DMS79 (cell line): ENCODE data around the gene C2CD3.
"Not testable (repeated sequence)": the region's sequence is repeated elsewhere in the genome, so short reads cannot be mapped to it uniquely, and the experiment has no call there.

Source experiments
- DNase-seq: peaks from one replicate; lab custom pipeline; 2025; lab: John Stamatoyannopoulos, UW

The C2CD3 gene

DNA sequence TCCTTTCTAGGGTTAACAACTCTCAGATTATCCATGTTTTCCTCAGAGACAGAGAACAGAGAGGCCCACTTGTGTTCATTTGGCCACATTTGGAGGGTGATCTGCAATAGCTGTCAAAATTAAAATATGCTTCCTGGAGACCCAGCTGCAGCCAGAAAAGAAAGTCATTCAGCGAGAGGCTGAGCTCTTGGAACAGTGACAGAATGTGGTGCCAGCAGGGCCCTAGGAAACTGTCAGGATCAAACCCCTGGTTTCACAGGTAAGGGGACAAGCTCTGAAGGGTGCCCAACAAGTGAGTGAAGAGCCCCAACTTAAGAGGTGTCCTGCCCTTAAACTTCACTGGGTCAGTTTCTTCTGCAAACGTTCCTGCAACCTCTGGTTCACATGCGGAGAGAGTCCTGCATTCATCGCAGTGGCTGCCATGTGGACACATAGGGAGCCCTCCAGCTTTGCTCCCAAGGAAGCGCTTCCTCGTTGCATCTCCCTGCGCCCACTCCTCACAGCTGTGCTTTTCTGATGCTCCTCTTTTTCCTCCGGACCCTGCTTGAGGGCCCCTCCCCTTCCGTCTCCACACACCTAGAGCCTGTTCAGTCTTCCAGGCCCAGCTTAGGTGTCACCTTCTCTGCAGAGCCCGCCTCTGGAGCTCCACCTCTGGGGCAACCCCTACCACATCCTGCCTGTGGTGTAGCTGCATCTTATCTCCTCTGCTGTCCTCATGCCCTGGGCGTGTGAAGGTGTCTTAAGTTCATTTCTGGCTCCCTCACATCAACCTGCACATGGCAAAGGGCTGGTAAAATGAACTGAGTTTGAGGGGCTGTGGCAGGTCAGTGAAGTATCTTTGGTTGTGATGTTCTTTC, 165.8 kb downstream of the C2CD3 start:
- no peak for DNase-seq

DNA sequence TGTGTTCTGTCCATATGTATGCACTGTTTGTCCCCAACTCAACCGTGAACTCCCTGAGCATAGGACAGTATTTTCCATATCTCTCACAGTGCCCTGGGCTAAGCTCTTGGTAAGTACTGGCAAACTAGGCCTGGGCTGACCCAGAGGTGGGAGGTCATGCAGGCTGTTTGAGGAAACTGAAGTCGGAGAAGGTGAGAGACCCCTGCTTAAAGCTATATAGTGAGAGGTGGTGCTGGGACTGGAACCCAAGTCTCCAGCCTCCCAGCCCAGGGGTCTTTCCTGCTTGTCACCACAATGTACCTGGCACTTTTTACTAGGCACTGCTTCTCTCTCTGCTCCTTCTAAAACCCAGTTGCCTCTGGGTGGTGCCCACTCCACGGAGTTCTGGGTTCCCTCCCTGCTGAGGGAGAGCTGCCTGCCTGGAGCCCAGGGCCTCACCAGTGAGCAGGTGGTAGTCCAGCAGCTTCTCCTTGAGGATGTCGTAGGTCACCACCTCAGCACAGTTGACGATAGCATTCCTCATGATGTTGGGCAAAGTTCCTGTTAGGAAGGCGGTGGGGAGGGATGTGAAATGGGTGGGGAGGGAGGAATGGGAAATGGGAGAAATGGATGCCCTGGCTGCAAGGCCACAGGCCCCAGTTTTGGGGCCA, 166.6 kb downstream of the C2CD3 start:
- DNase-seq, result no peak

DNA sequence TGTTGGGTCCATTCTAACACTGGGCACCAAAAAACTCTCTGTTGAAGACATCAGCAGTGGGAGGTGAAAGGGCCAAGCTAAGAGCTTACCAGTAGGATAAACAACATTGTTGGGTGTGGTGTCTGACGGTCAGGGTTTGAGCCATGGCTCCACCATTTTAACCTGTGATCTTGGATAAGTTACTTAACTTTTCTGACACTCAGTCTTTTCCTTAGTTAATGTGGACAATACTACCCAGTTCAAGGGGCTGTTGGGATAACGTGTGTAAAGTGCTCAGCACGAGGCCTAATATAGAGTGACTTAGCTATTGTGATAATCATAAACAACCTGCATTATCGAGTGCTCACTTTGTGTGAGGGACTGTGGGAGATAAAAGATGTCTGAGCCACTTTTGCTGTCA, 168.0 kb downstream of the C2CD3 start:
- no peak for DNase-seq

DNA sequence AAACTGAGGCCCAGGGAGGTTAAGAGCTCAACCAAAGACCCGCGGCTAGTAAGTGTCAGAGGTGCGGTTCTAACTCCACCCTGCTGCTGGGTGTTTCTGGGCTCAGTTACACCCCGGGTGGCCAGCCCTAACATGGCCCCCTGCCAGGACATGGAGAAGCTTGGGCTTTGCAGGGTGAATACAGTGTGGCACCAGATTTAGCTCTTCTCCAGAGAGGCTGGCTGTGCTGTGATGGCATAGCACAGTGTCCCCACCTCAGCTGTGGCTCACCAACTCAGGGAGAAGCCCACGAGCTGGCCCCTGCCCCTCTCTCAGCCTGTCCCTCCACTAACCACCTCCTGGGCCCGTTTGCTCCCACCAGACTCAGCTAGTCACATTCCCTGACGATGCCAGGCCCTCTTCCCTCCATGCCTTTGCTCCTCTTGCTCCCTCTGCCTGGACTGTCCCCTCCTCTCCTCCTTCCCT, 168.9 kb downstream of the C2CD3 start:
- no peak for DNase-seq

DNA sequence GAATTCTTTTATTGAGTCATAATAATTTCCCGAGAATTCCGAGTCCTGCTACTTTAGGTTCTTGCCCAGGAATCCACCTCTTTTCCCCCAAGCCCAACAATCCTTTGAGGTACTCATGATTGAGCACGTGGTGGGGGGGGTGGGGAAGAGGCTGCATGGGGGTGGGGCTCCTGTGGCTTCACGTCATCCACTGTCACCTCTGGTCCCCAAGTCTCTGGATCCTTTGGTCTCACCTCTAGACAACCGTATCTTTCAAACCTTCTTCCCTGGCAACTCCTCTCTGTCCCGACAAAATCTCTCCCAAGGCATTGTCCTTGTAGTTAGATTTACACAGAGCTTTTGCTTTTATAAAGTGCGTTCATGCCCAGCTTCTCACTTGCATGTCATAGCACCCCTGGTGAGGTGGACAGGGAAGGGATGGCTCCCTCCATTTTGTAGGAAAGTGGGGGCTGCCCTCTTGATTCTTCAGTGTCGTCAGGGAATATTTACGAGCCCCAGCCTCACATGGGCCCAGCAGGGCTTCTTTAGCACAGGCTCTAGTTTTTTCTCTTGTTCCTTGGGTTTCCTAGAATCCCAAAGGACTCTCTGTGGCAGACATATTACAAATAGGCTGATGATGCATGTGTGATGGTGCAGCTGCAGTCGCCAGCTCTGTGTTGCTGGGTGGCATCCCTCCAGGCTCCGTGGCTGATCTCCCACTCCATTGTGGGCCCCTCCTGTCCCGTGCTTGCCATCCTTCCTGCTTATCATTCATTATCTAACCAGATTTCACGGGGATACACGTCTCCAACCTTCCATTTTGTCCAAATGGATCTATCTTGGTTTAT, 170.3 kb downstream of the C2CD3 start:
- DNase-seq, result no peak

DNA sequence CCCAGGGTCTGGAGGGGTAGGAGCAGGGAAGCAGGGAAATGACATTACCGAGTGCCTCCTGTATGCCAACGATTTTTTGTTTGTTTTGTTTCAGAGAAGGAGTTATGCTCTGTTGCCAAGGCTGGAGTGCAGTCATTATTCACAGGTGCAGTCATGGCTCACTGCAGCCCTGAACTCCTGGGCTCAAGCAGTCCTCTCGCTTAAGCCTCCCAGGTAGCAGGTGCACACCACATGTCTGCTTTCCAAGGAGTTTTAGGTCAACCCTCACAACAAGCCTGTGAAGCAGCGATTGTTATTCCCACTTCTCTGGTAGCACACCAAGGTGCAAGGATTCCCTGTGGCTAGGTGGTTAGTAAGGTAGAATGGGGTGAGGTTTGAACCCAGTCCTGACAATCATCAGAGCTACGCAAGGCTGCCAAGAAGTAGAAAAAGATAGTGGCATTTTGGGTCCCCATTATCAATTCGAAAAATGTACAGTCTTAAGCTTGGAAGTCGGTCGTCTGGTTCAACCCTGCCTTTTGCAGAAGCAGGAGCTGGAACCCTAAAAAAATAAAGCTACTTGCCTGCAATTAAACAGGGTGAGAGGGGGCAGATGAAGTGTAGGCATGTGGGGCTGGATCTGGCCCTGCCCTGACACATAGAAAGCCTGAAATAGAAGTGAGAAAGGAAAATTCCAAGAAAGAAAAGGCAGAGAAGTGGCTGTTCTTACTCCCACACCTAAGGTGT, 171.1 kb downstream of the C2CD3 start:
- DNase-seq, result peak; percentile 91

DNA sequence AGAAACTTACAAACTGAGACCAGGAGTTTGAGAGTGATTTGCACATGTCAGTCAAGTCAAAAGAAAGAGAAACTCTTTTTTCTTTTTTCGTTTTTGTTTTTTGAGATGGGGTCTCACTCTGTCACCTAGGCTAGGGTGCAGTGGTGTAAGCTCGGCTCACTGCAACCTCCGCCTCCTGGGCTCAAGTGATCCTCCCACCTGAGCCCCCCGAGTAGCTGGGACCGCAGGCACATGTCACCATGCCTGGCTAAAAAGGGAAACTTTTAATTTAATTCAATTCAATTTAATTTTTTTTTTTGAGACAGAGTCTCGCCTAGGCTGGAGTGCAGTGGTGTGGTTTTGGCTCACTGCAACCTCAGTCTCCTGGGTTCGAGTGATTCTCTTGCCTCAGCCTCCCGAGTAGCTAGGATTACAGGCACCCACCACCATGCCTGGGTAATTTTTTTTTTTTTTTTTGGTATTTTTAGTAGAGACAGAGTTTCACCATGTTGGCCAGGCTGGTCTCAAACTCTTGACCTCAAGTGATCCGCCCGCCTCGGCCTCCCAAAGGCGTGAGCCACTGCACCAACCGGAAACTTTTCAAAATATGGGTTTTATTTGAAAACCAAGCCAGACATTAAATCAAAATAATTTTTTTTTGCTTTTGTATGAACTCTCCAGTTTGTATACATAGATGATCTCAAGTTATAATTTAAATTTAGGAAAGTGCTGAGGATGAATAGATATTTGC, 171.8 kb downstream of the C2CD3 start:
- DNase-seq, result no peak

DNA sequence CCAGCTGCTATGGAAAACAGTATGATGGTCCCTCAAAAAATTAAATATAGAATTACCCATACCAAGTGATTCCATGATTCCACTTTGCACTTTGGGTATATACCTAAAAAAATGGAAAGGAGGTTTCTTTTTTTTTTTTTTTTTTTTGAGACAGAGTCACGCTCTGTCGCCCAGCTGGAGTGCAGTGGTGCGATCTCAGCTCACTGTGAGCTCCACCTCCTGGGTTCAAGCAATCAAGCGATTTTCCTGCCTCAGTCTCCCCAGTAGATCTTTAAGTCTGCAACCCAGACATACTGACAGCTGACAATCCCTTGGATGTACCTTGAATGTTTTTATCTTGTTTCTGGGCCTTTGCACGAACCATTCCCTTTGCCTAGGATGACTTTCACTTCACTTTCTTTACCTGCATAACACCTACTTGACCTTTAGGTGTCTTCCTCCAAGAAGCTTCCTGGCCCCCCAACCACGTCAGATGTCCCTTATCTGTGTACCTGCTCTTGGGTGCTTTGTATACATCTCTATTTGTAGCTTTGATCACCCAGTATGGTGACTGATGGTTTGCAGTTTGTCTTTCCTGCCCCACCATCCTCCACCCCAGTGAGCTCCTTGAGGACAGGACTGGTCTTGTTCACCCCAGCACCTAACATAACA, 173.6 kb downstream of the C2CD3 start:
- no peak for DNase-seq

DNA sequence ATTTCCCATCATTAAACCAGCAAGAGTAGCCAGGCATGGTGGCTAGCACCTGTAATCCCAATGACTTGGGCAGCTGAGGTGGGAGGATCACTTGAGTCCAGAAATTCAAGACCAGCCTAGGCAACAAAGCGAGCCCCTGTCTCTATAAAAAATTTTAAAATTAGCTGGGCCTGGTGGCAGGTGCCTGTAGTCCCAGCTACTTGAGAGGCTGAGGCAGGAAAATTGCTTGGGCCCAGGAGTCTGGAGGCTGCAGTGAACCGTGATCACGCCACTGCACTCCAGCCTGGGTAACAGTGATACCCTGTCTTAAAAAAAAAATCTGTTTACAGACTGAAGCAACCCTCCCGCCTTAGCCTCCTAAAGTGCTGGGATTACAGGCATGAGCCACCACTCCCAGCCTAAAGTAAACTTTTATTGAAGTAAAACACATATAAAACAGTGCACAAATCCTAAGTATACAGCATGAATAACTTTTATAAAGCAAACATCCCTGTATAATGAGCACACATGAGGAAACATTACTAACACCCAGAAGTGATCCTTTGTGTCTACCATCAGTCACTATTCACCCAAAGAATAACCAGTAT, 174.5 kb downstream of the C2CD3 start:
- DNase-seq, result peak; percentile 41

DNA sequence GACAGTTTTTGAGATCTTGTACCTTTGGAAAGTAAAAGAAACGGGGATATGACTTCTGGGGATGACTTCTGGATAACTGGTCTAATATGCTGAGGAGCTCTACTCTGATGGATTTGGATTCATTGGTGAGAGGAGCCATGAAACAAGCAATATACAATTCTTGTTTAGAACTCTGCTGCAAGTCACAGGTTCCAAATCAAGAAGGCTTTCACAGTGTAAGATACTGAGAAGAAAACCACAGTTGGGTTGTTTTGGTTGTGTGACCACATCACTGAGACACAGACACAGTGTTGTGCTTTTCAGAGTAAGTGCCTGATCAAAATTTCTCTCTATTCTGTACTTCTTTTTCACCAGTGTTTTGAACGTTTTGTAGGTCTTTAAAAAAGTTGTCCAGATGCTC, 175.1 kb downstream of the C2CD3 start:
- no peak for DNase-seq

DNA sequence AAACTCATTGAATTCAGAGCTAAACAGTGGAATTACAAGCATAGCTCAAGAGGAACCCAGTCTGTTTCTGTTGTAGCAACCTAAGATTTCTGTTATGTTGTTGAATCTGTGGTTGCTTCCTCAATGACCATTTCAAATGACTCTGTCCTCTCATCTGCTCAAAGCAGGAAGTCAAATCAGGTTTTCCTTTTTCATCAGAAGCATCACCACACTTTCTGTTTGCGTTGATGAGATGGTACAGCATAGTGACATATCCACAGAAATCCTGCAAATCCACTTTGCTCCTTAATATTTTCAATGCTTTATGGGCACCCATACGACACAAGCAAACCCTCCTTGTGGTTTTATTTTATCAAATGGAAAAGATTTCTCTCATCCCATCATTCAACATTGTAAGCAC, 175.6 kb downstream of the C2CD3 start:
- DNase-seq, result no peak

DNA sequence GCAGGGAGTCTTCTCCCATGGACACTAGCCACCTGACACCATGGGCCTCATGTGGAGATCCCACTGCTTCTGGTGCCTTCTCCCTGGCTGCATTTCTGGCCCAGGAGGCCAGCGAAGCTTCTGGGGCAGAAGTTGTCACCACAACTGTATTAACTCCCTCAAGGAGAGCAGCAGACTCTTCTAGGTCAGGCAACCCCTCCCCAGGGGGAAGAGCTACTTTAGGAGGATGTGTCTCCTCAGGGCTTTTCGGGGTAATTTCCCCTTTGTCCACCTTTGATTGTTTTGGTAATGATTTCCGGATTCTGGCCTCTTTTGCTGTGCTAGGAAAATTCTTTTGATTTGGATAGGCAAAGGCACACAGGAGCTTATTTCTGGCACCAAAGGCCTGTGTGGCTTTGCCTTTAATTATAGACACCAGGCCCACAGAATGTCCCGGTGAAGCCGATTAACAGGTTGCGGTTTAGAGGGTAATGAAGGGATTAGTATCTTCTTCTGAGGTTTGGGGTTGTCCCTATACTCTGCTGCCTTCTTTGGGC, 179.3 kb downstream of the C2CD3 start:
- DNase-seq, result no peak

DNA sequence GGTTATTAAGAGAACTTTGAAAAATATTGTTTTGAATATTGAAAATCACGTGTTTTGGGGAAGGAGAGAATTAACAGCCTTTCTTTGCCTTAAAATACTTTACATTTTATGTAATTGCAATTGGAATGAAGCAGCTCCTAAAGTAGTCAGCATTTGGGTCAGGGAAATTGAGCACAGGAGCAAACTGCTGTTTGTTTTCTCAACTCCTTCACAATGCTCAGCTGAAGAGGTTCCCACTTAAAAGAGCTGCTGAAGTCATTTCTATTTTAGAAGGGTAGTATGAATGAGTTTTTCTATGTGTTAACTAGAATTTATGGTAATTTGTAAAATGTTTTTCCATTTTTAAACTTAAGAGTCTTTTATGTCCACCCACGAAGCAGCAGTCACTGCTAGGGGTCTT, 180.1 kb downstream of the C2CD3 start:
- peak; percentile 57 for DNase-seq

DNA sequence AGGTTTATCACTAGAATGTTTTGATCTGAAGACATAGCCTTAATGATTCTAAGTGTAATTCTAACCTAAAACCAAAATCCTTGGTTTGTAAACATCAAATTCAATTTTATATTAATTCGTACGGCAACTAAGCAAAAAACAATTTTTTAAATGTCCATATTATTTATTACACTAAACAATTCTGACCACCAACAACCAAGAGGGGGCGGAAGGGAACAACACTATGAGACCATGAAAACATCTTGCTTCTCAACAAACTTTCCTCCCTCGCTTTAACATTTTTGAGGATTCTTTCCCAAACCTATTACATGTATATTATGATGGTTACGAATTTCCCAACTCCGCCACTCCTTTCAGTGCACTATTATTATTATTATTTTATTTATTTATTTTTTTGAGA, 181.6 kb downstream of the C2CD3 start:
- no peak for DNase-seq

DNA sequence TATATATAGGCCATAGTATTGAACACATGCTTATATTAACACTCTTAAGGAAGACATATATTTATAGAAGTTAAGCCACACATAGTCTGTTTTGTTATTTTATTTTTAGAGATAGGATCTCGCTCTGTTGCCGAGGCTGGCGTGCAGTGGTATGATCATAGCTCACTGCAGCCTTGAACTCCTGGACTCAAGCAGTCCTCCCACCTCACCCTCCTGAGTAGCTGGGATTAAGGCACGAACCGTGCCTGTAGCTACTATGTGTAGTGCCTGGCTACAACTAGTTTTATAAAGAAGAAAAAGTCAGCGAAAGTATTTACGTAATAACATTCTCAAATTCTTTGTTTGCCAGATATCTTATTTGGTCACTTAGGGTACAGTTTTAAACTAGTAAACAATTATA, 182.6 kb downstream of the C2CD3 start:
- no peak for DNase-seq

DNA sequence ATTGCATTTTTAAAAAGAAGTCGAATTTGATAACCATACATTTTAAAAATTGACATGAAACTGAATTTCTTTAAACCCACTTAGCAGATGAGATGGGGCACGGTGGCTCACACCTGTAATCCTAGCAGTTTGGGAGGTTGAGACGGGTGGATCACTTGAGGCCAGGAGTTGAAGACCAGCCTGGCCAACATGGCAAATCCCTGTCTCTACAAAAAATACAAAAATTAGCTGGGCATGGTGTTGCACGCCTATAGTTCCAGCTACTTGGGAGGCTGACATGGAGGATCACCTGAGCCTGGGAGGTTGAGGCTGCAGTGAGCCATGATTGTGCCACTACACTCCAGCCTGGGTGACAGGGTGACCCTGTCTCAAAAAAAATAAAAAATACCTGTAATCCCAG, 185.1 kb downstream of the C2CD3 start:
- not testable (repeated sequence) for DNase-seq

DNA sequence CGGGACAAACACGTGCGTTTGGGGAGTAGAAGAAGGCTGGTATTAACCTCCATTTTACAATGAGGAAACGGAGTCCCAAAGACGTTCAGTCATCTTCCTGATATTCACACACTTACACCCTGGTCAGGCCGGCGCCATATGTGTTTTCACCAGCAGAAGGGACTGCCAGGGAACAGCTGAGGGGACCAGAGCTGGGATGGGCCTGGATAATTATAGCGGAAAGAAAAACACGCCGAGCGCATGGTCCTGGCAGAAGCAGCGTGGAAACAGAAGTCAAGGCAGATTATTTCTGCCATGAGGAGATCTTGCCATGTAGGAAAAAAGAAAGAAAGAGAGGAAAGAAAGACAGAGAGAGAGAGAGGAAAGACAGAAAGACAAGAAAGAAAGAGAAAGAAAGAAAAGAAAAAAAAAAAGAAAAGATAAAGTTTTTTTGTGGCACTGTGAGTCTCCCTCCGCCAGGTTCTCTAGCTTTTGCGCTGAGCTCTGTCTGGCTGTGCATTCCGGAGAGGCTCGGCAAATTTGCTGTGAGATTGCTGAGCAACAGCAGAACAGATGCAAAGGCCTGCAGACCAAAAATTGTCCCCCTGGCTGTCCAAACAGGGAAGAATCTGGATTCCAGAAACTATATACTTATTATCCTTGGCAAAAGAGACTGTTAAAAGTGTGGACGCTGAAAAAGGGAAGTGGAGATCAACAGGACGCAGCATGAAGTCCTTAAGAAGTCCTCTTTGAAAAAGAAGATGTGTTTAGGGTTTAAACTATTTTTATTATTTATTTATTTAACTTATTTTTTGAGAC, 186.9 kb downstream of the C2CD3 start:
- no peak for DNase-seq

DNA sequence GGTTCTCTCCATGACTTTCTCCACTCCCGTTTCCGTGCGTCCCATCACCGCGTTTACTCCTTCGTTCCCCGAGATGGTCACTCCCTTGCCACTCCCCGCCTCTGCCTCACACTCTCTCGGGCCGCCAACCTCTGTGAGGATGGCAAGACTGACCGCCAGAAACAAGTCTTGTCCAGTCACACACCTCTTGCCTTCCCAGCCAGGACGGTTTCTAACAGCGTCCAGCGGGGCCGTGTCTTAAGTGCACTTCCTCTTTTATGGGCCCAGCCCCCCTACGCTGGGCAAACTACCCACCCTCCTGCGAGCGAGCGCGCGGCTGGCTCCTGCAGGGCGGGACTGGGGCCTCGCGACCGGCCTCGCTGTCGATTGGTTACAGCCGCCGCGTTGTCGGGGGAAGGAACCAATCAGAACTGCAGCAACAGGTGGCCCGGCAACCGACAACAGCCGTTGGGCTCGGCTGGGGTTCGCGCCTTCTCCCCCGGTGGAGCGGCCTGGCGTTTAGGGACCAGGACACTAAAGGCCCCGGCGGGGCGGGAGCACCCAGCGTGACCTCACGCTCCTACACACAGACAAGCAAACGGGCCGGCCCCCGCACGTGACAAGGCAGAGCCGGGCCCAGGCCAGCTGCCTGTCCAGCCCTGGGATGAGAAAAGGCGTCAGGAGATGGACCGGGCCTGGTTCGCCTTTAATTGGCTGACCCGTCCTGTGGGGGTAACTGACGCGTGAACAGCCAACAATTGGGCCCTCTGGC, 187.6 kb downstream of the C2CD3 start:
- peak; percentile 97 for DNase-seq

DNA sequence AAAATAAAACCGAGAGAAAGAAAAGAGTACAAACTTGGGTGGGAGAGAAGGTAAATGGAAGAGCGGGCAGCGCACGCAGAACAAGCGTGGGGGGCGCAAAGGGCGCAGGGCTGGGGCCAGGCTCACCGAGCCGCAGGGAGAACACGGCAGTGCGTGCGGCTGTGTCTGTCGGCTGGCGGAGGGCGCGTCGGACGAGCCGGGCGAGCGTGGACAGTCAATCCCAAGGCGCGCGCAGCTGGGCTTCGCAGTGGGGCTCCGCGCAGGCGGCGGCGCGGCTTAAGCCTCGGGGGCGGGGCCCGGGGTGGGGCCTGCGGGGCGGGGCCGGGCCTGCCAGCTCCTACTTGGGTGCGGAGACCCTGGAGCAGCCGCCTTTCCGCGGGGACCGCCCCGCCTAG, 188.2 kb downstream of the C2CD3 start, which contains the start of gene UCP2:
Gene UCP2 (minus strand): TSS at position 249 of the 395 bp plus-strand sequence. CDS start 4,465 bp downstream, outside the sequence.
- DNase-seq, result peak; percentile 93
